Effector CD4-positive, alpha-beta T cell (primary cell): ENCODE results near the gene CLDN22. TPM values are rescaled to one million over a fixed set of nuclear protein-coding genes. Genes with fewer than 3 reads are reported as not detected.

Experiments
- DNase-seq: peaks from one replicate; pipeline ENCODE4 v3.0.0-alpha.2; 2020
- total RNA-seq: gene quantifications from one replicate; lab custom pipeline; 2026; lab: John Stamatoyannopoulos, UW

CLDN22 gene
- total RNA-seq: not detected

DNA sequence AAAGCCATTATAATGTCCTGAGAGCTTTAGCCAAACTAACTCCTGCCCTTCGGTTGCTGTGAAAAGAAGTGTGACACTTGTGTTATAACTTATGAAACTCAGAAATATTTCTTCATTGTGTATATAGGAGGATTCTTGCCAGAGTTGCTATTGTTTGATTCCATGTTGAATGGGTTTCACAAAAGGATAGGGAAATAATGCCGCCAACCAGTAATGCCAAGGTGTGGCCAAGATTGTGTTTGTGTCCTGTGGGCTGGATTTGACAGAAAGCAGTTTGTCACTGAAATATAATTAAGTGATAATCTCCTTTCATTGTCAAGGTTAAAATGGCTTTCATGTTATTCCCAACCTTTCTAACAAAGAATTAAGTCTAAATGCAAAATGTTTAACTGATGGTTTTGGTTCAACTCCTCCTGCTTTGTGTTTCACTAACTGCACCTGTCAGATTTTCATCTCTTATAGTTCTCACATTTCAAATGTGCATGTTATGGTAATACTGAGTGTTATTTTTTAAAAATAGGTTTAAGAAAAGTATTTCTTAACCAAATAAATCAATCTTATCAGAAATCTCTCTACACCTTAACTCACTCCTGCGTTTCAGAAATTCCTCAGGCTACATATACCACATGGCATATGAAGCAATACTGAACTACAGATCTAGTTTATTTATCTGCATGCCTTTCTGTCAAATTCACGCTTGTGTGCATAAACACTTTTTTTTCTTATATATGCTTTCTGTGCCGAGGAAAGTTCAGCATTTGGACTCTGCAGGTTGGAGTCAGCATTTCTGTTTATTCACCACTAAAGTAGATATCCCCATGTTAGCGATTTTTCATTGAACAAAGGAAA lies at the start of gene CLDN22:
CLDN22 (minus strand) TSS at position 66 of the 849 bp plus-strand sequence; CDS start at position 8, 58 bp downstream.
- DNase-seq: no peak

GRCh38 chr4:183369073-183369472 lies 49.0 kb upstream of the CLDN22 start:
- no peak for DNase-seq

GRCh38 chr4:183366206-183366835 lies 46.2 kb upstream of the CLDN22 start:
- DNase-seq: no peak

DNA sequence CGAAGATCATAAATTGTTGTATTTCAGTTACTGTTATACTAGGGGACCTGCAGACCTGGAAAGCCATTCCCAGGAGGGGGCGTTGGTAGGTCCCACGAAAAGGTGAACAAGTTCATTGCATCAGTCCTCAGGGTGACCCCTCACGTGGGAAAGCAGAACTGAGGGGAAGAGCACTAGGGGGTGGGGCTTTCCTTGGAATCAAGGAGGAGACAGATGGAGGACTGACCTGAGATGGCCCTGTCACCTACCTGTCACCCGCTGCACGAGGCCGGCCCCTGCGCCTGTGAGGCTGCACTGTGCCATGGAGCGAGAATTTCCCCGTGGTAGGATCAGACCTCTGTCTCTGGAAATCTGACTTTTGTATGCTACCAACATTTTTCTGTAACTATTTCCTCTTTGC lies 43.9 kb upstream of the CLDN22 start:
- no peak for DNase-seq

GRCh38 chr4:183362916-183363542 lies 43.0 kb upstream of the CLDN22 start:
- no peak for DNase-seq

GRCh38 chr4:183362036-183362435 lies 42.0 kb upstream of the CLDN22 start:
- DNase-seq: no peak

GRCh38 chr4:183360161-183360919 lies 40.3 kb upstream of the CLDN22 start:
- no peak for DNase-seq

GRCh38 chr4:183358215-183358755 lies 38.2 kb upstream of the CLDN22 start:
- DNase-seq: no peak

- no peak for DNase-seq
These were observed 37.0 kb upstream of the CLDN22 start for GRCh38 chr4:183356931-183357675.

- no peak for DNase-seq
These were observed 36.2 kb upstream of the CLDN22 start for GRCh38 chr4:183356173-183356830.

DNA sequence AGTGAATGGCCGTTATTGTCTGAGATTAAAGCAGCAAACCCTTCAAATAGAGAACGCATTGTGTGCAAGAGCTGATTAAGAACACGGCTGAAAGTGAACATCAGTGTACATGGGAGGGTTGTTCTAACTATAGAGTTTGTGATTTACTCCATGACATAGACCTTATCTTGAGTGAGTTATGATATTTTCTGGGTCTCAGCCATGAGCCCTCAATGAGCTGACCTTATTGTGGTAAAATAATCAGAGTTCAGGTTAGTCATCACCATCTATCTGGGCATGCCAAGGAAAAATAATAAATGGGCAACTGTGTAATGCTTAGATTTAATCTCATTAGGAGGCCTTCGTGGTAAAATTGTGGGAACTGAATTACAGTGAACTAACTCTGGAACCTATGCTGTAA lies 35.3 kb upstream of the CLDN22 start:
- no peak for DNase-seq

- no peak for DNase-seq
These were observed 34.1 kb upstream of the CLDN22 start for GRCh38 chr4:183354219-183354618.

DNA sequence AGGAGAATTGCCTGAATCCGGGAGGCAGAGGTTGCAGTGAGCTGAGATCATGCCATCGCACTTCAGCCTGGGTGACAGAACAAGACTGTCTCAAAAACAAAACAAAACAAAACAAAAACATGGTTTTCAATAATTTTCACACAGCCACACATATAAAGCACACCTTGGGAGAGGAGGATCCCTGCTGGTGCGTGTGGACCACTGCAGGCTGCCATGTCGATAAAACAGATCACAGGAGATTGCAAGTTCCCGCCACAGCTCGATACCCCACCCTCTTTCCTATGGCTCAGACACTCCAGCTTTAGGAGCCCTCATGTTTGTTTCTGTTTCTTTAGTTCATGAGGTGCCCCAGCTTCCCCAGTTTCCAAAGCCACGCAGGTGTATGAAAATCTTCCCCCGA lies 33.5 kb upstream of the CLDN22 start:
- no peak for DNase-seq

DNA sequence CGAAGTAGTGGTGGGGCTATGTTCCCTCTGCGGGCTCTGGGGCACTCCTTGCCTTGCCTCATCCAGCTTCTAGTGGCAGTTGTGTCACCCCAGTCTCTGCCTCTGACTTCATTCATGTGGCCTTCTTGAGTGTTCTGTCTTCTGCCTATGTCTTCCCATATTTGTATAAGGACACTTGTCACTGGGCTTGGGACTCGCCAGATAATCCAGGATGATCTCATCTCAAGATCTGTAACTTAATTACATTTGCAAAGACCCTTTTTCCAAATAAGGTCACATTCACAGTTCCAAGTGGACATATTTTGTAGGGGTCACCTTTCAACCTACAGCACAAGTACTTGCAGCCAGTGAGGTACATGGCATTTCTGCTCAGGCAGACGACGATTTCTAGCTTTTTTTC lies 32.5 kb upstream of the CLDN22 start:
- DNase-seq: no peak

- DNase-seq: no peak
These were observed 30.4 kb upstream of the CLDN22 start for GRCh38 chr4:183350317-183351071.

DNA sequence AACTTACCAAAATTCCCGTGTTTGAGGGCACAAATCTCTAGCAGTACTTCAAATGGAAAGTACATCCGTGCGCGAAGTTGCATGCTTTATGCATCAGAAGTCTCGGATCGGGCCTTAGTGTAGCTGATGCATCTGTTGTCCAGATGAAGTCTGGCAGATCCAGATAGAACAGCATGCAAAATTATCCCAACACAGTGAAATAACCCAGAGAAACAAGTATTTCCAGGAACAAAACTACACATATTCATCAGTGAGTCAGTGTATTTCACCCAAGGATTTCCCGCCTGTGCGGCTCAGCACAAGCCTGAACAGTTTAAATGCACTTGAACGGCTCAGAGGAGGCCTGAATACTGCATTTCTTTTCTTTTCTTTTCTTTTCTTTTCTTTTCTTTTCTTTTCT lies 29.6 kb upstream of the CLDN22 start:
- DNase-seq: no peak

GRCh38 chr4:183348706-183349659 lies 28.9 kb upstream of the CLDN22 start:
- DNase-seq: no peak

- no peak for DNase-seq
These were observed 28.1 kb upstream of the CLDN22 start for GRCh38 chr4:183348136-183348535.

DNA sequence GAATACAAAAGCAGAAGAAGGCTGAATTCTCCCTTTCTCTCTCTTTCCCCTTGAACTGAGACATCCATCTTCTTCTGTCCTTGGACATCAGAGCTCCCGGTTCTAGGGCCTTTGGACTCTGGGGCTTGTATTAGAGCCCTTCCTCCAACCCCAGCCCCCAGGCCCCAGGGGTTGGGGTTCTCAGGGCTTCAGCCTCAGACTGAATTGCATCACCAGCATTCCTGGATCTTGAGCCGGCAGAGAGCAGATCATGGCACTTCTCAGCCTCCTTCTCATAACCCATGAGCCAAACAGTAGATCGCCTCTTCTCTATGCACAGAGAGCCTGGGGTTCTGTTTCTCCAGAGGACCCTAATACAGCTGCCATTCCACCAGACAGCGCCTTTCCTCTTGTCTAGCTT lies 27.5 kb upstream of the CLDN22 start:
- no peak for DNase-seq
